HG02798 (cell line): ENCODE results near the gene LRCH1.

ENCODE experiments used
- ATAC-seq: cut with Tn5 transposase; IDR thresholded peaks from one replicate; pipeline ENCODE4 v1.9.1; 2021; ENCODE audit warnings: mild to moderate bottlenecking; ENCODE audit not compliant: unreplicated experiment, poor library complexity

Gene LRCH1

GRCh38 chr13:46656786-46657185 is 103.8 kb downstream of the LRCH1 start:
- ATAC-seq = peak; percentile 90

GRCh38 chr13:46659413-46660065 is 106.6 kb downstream of the LRCH1 start:
- no peak for ATAC-seq

- no peak for ATAC-seq
Measured at GRCh38 chr13:46660416-46660815, 107.4 kb downstream of the LRCH1 start.

- ATAC-seq = no peak
Measured at GRCh38 chr13:46660857-46661256, 107.9 kb downstream of the LRCH1 start.

GRCh38 chr13:46662690-46663089 is 109.7 kb downstream of the LRCH1 start:
- ATAC-seq = peak; percentile 69

- ATAC-seq = no peak
Measured at GRCh38 chr13:46663206-46664037, 110.5 kb downstream of the LRCH1 start.

GRCh38 chr13:46664195-46664594 is 111.2 kb downstream of the LRCH1 start:
- ATAC-seq = no peak

- ATAC-seq = no peak
Measured at GRCh38 chr13:46665248-46665632, 112.3 kb downstream of the LRCH1 start.

- ATAC-seq = no peak
Measured at GRCh38 chr13:46665633-46666482, 112.9 kb downstream of the LRCH1 start.

GRCh38 chr13:46666727-46667456 is 113.9 kb downstream of the LRCH1 start:
- ATAC-seq = no peak

GRCh38 chr13:46667687-46668281 is 114.8 kb downstream of the LRCH1 start:
- peak; percentile 68 for ATAC-seq

GRCh38 chr13:46668302-46668720 is 115.3 kb downstream of the LRCH1 start:
- peak; percentile 19 for ATAC-seq

- ATAC-seq = no peak
Measured at GRCh38 chr13:46668931-46669525, 116.1 kb downstream of the LRCH1 start.

GRCh38 chr13:46672338-46673090 is 119.5 kb downstream of the LRCH1 start:
- no peak for ATAC-seq

- no peak for ATAC-seq
Measured at GRCh38 chr13:46675016-46675415, 122.0 kb downstream of the LRCH1 start.

GRCh38 chr13:46676378-46676725 is 123.4 kb downstream of the LRCH1 start:
- no peak for ATAC-seq

- ATAC-seq = peak; percentile 91
Measured at GRCh38 chr13:46679369-46680120, 126.6 kb downstream of the LRCH1 start.

GRCh38 chr13:46682015-46682414 is 129.0 kb downstream of the LRCH1 start:
- ATAC-seq = no peak
